ENCODE results near the gene SMS.
"Not testable (repeated sequence)": the region's sequence is repeated elsewhere in the genome, so short reads cannot be mapped to it uniquely, and the experiment has no call there.

The SMS gene

GRCh38 chrX:21950557-21950956 lies 10.0 kb downstream of the SMS start:
- not testable (repeated sequence) for H3K9me3 ChIP-seq (ENCODE audit: control insufficient read depth, low read length); H3K4me3 ChIP-seq (ENCODE audit: extremely low read depth, insufficient read depth, low read length, poor library complexity, severe bottlenecking); H3K27ac ChIP-seq (ENCODE audit: low read depth, low read length, severe bottlenecking)
- peaks cover 20% of the 10 kb centered on the region for H3K4me1 ChIP-seq (ENCODE audit: control insufficient read depth, insufficient read depth, low read length, poor library complexity, severe bottlenecking)
- peaks cover 13% of the 10 kb centered on the region for H3K36me3 ChIP-seq (ENCODE audit: control insufficient read depth, insufficient read depth, low read length)
- WGBS, 2 experiments (ENCODE audit: insufficient coverage in 2 of 2) = no CpG with 5 or more reads among the region's 1 CpG

DNA sequence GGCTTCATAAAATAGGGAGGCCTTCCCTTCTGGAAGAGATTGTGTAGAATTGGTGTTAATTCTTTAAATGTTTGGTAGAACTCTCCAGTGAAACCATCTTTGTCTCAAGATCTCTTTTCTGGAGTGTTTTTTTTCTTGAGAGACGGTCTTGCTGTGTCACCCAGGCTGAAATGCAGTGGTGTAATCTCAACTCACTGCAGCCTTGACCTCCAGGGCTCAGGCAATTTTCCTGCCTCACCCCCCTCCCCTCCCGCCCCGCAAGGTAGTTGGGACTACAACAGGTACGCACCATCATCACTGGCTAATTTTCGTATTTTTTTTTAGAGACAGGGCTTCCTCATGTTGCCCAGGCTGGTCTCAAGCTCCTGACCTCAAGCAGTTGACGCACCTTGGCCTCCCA lies 12.1 kb downstream of the SMS start:
- H3K36me3 ChIP-seq (ENCODE audit: control insufficient read depth, insufficient read depth, low read length) = peaks cover 21% of the 10 kb centered on the region
- peaks cover 9% of the 10 kb centered on the region for H3K4me1 ChIP-seq (ENCODE audit: control insufficient read depth, insufficient read depth, low read length, poor library complexity, severe bottlenecking)
- H3K9me3 ChIP-seq (ENCODE audit: control insufficient read depth, low read length) = no peaks in the 10 kb centered on the region
- no peak overlapping the region for H3K4me3 ChIP-seq (ENCODE audit: extremely low read depth, insufficient read depth, low read length, poor library complexity, severe bottlenecking)
- no peak overlapping the region for H3K27ac ChIP-seq (ENCODE audit: low read depth, low read length, severe bottlenecking)
- no CpG with 5 or more reads among the region's 6 CpGs for WGBS, 2 experiments (ENCODE audit: insufficient coverage in 2 of 2)

GRCh38 chrX:21953195-21953830 lies 12.8 kb downstream of the SMS start:
- no CpG with 5 or more reads among the region's 6 CpGs for WGBS, 2 experiments (ENCODE audit: insufficient coverage in 2 of 2)
- not testable (repeated sequence) for H3K27ac ChIP-seq (ENCODE audit: low read depth, low read length, severe bottlenecking); H3K4me3 ChIP-seq (ENCODE audit: extremely low read depth, insufficient read depth, low read length, poor library complexity, severe bottlenecking); H3K4me1 ChIP-seq (ENCODE audit: control insufficient read depth, insufficient read depth, low read length, poor library complexity, severe bottlenecking); H3K9me3 ChIP-seq (ENCODE audit: control insufficient read depth, low read length)
- peaks cover 21% of the 10 kb centered on the region for H3K36me3 ChIP-seq (ENCODE audit: control insufficient read depth, insufficient read depth, low read length)

GRCh38 chrX:21955403-21956189 lies 15.1 kb downstream of the SMS start:
- no peak overlapping the region for H3K4me3 ChIP-seq (ENCODE audit: extremely low read depth, insufficient read depth, low read length, poor library complexity, severe bottlenecking)
- WGBS, 2 experiments (ENCODE audit: insufficient coverage in 2 of 2) = 100% methylated on average over 1 of the region's 7 CpGs; no CpG with 5 or more reads in 1 of the 2 experiments

GRCh38 chrX:21956783-21957182 lies 16.3 kb downstream of the SMS start:
- Histone ChIP-seq H3K4me3 (ENCODE audit: extremely low read depth, insufficient read depth, low read length, poor library complexity, severe bottlenecking) (no peak overlapping the region), H3K9me3 (ENCODE audit: control insufficient read depth, low read length) (no peaks in the 10 kb centered on the region), H3K27ac (ENCODE audit: low read depth, low read length, severe bottlenecking) (no peak overlapping the region), H3K36me3 (ENCODE audit: control insufficient read depth, insufficient read depth, low read length) (peaks cover 21% of the 10 kb centered on the region), H3K4me1 (ENCODE audit: control insufficient read depth, insufficient read depth, low read length, poor library complexity, severe bottlenecking) (peaks cover 17% of the 10 kb centered on the region)
- WGBS, 2 experiments (ENCODE audit: insufficient coverage in 2 of 2) = 100% methylated on average over 2 of the region's 7 CpGs

More at GRCh38 chrX:21955403-21956189, 15.1 kb downstream of the SMS start:
- Histone ChIP-seq H3K36me3 (ENCODE audit: control insufficient read depth, insufficient read depth, low read length) (peaks cover 21% of the 10 kb centered on the region), H3K27ac (ENCODE audit: low read depth, low read length, severe bottlenecking) (no peak overlapping the region), H3K4me1 (ENCODE audit: control insufficient read depth, insufficient read depth, low read length, poor library complexity, severe bottlenecking) (peaks cover 16% of the 10 kb centered on the region), H3K9me3 (ENCODE audit: control insufficient read depth, low read length) (no peaks in the 10 kb centered on the region)

GRCh38 chrX:21958187-21958586 lies 17.7 kb downstream of the SMS start:
- no peak overlapping the region for H3K4me3 ChIP-seq (ENCODE audit: extremely low read depth, insufficient read depth, low read length, poor library complexity, severe bottlenecking)
- WGBS, 2 experiments (ENCODE audit: insufficient coverage in 2 of 2) = 72 to 100% methylated on average over 2 to 4 of the region's 8 CpGs
- peaks cover 21% of the 10 kb centered on the region for H3K36me3 ChIP-seq (ENCODE audit: control insufficient read depth, insufficient read depth, low read length)
- H3K4me1 ChIP-seq (ENCODE audit: control insufficient read depth, insufficient read depth, low read length, poor library complexity, severe bottlenecking) = peaks cover 17% of the 10 kb centered on the region
- H3K9me3 ChIP-seq (ENCODE audit: control insufficient read depth, low read length) = no peaks in the 10 kb centered on the region
- H3K27ac ChIP-seq (ENCODE audit: low read depth, low read length, severe bottlenecking) = no peak overlapping the region

GRCh38 chrX:21958916-21959315 lies 18.4 kb downstream of the SMS start:
- peaks cover 17% of the 10 kb centered on the region for H3K4me1 ChIP-seq (ENCODE audit: control insufficient read depth, insufficient read depth, low read length, poor library complexity, severe bottlenecking)
- 90% methylated on average over 2 of the region's 4 CpGs; no CpG with 5 or more reads in 1 of the 2 experiments for WGBS, 2 experiments (ENCODE audit: insufficient coverage in 2 of 2)
- H3K36me3 ChIP-seq (ENCODE audit: control insufficient read depth, insufficient read depth, low read length) = peaks cover 25% of the 10 kb centered on the region
- no peaks in the 10 kb centered on the region for H3K9me3 ChIP-seq (ENCODE audit: control insufficient read depth, low read length)
- H3K4me3 ChIP-seq (ENCODE audit: extremely low read depth, insufficient read depth, low read length, poor library complexity, severe bottlenecking) = no peak overlapping the region
- no peak overlapping the region for H3K27ac ChIP-seq (ENCODE audit: low read depth, low read length, severe bottlenecking)

- Histone ChIP-seq H3K9me3 (ENCODE audit: control insufficient read depth, low read length) (no peaks in the 10 kb centered on the region), H3K4me3 (ENCODE audit: extremely low read depth, insufficient read depth, low read length, poor library complexity, severe bottlenecking) (no peak overlapping the region), H3K27ac (ENCODE audit: low read depth, low read length, severe bottlenecking) (peak overlapping the region; percentile 1), H3K36me3 (ENCODE audit: control insufficient read depth, insufficient read depth, low read length) (peaks cover 21% of the 10 kb centered on the region), H3K4me1 (ENCODE audit: control insufficient read depth, insufficient read depth, low read length, poor library complexity, severe bottlenecking) (peaks cover 17% of the 10 kb centered on the region)
- 75 to 100% methylated on average over 1 to 3 of the region's 12 CpGs for WGBS, 2 experiments (ENCODE audit: insufficient coverage in 2 of 2)
Measured at GRCh38 chrX:21959362-21960051, 19.0 kb downstream of the SMS start.

DNA sequence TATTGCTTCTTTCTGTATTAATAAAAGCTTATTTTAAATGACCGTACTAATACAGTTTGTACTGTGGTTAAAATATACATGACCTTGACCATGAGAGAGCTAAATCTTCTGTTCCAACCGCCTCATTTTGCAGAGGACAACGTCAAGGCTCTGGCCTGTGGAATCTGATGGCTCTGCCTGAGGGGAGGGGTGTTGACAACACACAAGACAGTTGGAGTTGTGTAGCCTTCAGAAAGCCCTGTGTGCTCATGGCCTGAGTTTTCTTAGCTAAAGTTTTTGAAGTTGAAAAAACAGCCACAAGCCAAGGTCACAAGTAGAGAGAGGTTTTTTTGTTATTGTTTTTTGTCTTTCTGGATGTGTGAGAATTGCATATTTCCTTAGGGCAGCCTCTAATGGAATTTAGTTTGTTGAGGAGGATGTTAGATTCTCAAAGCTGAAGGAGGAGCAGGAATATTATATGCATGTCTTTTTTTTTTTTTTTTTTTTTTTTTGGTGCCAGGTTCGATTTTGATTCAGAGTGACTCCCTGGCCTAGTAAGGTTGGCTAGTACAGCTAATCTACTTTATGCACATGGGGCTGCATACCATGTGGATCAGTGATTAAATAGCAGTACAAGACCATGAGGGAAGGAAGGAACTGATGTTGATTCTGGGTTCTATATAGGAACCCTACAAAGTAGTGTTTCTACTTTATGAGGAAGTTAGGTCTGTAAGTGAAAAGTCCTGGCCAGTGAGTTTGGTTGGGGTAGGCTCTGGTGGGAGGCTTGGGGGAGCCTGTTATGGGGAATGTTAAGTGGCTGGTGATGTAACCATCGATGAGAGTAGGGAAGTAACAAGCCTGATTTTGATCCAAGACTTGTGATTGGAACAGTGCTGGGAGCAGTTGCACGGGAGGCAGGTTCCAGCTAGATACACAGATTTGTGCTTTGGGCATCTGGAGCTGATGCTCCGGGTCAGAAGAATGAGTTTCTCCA lies 20.3 kb downstream of the SMS start:
- peaks cover 17% of the 10 kb centered on the region for H3K4me1 ChIP-seq (ENCODE audit: control insufficient read depth, insufficient read depth, low read length, poor library complexity, severe bottlenecking)
- H3K36me3 ChIP-seq (ENCODE audit: control insufficient read depth, insufficient read depth, low read length) = peaks cover 11% of the 10 kb centered on the region
- no peak overlapping the region for H3K4me3 ChIP-seq (ENCODE audit: extremely low read depth, insufficient read depth, low read length, poor library complexity, severe bottlenecking)
- 57 to 75% methylated on average over 2 to 3 of the region's 7 CpGs for WGBS, 2 experiments (ENCODE audit: insufficient coverage in 2 of 2)
- H3K9me3 ChIP-seq (ENCODE audit: control insufficient read depth, low read length) = no peaks in the 10 kb centered on the region
- H3K27ac ChIP-seq (ENCODE audit: low read depth, low read length, severe bottlenecking) = no peak overlapping the region

GRCh38 chrX:21962361-21962760 lies 21.9 kb downstream of the SMS start:
- H3K4me1 ChIP-seq (ENCODE audit: control insufficient read depth, insufficient read depth, low read length, poor library complexity, severe bottlenecking) = peaks cover 17% of the 10 kb centered on the region
- no peak overlapping the region for H3K27ac ChIP-seq (ENCODE audit: low read depth, low read length, severe bottlenecking)
- peaks cover 8% of the 10 kb centered on the region for H3K36me3 ChIP-seq (ENCODE audit: control insufficient read depth, insufficient read depth, low read length)
- H3K4me3 ChIP-seq (ENCODE audit: extremely low read depth, insufficient read depth, low read length, poor library complexity, severe bottlenecking) = no peak overlapping the region
- no peaks in the 10 kb centered on the region for H3K9me3 ChIP-seq (ENCODE audit: control insufficient read depth, low read length)
